Effector CD8-positive, alpha-beta T cell (primary cell): Measurements from ENCODE around the gene PCDHGC3.

ENCODE experiments used
- DNase-seq: peaks from one replicate; lab custom pipeline; 2025; lab: John Stamatoyannopoulos, UW

PCDHGC3 gene

GRCh38 chr5:141523991-141524390 lies 48.2 kb downstream of the PCDHGC3 start:
- no peak for DNase-seq

- DNase-seq = peak; percentile 31
Measured at GRCh38 chr5:141524604-141525597, 49.1 kb downstream of the PCDHGC3 start.

- no peak for DNase-seq
Measured at GRCh38 chr5:141525653-141526052, 49.9 kb downstream of the PCDHGC3 start.

- DNase-seq = no peak
Measured at GRCh38 chr5:141527426-141527825, 51.7 kb downstream of the PCDHGC3 start.
